ENCODE data around the gene OPTC.

GRCh38 chr1:203528976-203529835, 35.3 kb downstream of the OPTC start:
- TF ChIP-seq CTCF (IDR thresholded peaks at IDR 0.05; ENCODE audit: insufficient read depth, low read depth, low read length) (no peak), EZH2 (IDR thresholded peaks at IDR 0.05; ENCODE audit: insufficient read depth, low read length) (no peak)
